HepG2 (cell line): ENCODE data around the gene BICRAL. TPM values are rescaled to one million over a fixed set of nuclear protein-coding genes. Genes with fewer than 3 reads are reported as not detected.

Experiments used
- ADNP ChIP-seq: sonication (generic); formaldehyde crosslinking; IDR thresholded peaks from 2 replicates; pipeline ENCODE4 v1.4.0; 2020; ENCODE audit warnings: missing genetic modification reagents
- AKAP8 ChIP-seq: sonication (generic); formaldehyde crosslinking; IDR thresholded peaks from 2 replicates; pipeline ENCODE4 v1.5.1; 2020; ENCODE audit warnings: mild to moderate bottlenecking, missing genetic modification reagents
- FIP1L1 ChIP-seq: fragments of 200-400 bp; formaldehyde crosslinking; IDR thresholded peaks from 2 replicates; pipeline ENCODE4 v1.6.1; 2018; ENCODE audit warnings: low read depth, mild to moderate bottlenecking, low read length, moderate library complexity, borderline replicate concordance; ENCODE audit not compliant: insufficient read depth
- FOXK2 ChIP-seq: fragments of 450-650 bp; IDR thresholded peaks from 2 replicates; pipeline ENCODE4 v1.6.1; 2016
- GPN1 ChIP-seq: sonication (generic); formaldehyde crosslinking; IDR thresholded peaks from 2 replicates; pipeline ENCODE4 v1.5.1; 2020; ENCODE audit warnings: missing genetic modification reagents, borderline replicate concordance
- GTF2F1 ChIP-seq: fragments of 150-350 bp; IDR thresholded peaks from 2 replicates; pipeline ENCODE4 v1.6.1; 2014; ENCODE audit warnings: low read length
- ISX ChIP-seq: sonication (generic); formaldehyde crosslinking; conservative IDR thresholded peaks from 2 replicates; pipeline ENCODE4 v1.5.0; 2020; ENCODE audit warnings: missing genetic modification reagents
- JUND ChIP-seq: sonication (generic); formaldehyde crosslinking; IDR thresholded peaks from 2 replicates; pipeline ENCODE4 v1.8.0; 2022; ENCODE audit warnings: mild to moderate bottlenecking, missing genetic modification reagents
- KDM5A ChIP-seq: fragments of 200-600 bp; sonication (generic); IDR thresholded peaks from 2 replicates; pipeline ENCODE4 v1.7.0; 2018; ENCODE audit warnings: antibody characterized with exemption, mild to moderate bottlenecking, low read length, borderline replicate concordance
- MEF2D ChIP-seq: sonication (generic); formaldehyde crosslinking; IDR thresholded peaks from 2 replicates; pipeline ENCODE4 v1.5.1; 2020; ENCODE audit warnings: mild to moderate bottlenecking, missing genetic modification reagents
- MTA3 ChIP-seq: sonication (generic); formaldehyde crosslinking; IDR thresholded peaks from 2 replicates; pipeline ENCODE4 v1.4.0; 2020; ENCODE audit warnings: missing genetic modification reagents
- NCOA5 ChIP-seq: sonication (generic); formaldehyde crosslinking; IDR thresholded peaks from 2 replicates; pipeline ENCODE4 v1.4.0; 2020; ENCODE audit warnings: missing genetic modification reagents
- POLR2A ChIP-seq, 2 experiments: IDR thresholded peaks; 2 replicates each; pipeline ENCODE4 v1.6.1; 2011; ENCODE audit warnings: low read depth in 2 of 2, low read length in 2 of 2, mild to moderate bottlenecking in 1 of 2, moderate library complexity in 1 of 2; ENCODE audit not compliant: insufficient read depth in 1 of 2
- PPARG ChIP-seq: conservative IDR thresholded peaks from 2 replicates; pipeline ENCODE4 v1.6.1; 2016; ENCODE audit warnings: missing biosample characterization, missing genetic modification reagents
- RFX3 ChIP-seq: IDR thresholded peaks from 2 replicates; pipeline ENCODE4 v1.6.1; 2016; ENCODE audit warnings: missing biosample characterization, missing genetic modification reagents
- SIX4 ChIP-seq: sonication (generic); formaldehyde crosslinking; IDR thresholded peaks from 2 replicates; pipeline ENCODE4 v1.4.0; 2020; ENCODE audit warnings: missing genetic modification reagents
- SRSF1 ChIP-seq: fragments of 200-400 bp; formaldehyde crosslinking; optimal IDR thresholded peaks from 2 replicates; pipeline ENCODE3; 2017; ENCODE audit warnings: mild to moderate bottlenecking, low read depth, low read length, moderate library complexity
- YEATS4 ChIP-seq: sonication (generic); formaldehyde crosslinking; IDR thresholded peaks from 2 replicates; pipeline ENCODE4 v1.4.0; 2020; ENCODE audit warnings: missing genetic modification reagents, borderline replicate concordance
- ZFP82 ChIP-seq: sonication (generic); formaldehyde crosslinking; IDR thresholded peaks from 2 replicates; pipeline ENCODE4 v1.5.1; 2020; ENCODE audit warnings: mild to moderate bottlenecking, missing genetic modification reagents, borderline replicate concordance
- ZFX ChIP-seq: sonication (generic); formaldehyde crosslinking; IDR thresholded peaks from 2 replicates; pipeline ENCODE4 v1.4.0; 2020; ENCODE audit warnings: mild to moderate bottlenecking, low read depth, missing genetic modification reagents, moderate library complexity
- ZMYM3 ChIP-seq: sonication (generic); formaldehyde crosslinking; IDR thresholded peaks from 2 replicates; pipeline ENCODE4 v1.5.1; 2020; ENCODE audit warnings: mild to moderate bottlenecking, missing genetic modification reagents
- ZNF337 ChIP-seq: sonication (generic); formaldehyde crosslinking; IDR thresholded peaks from 2 replicates; pipeline ENCODE4 v1.5.1; 2020; ENCODE audit warnings: missing genetic modification reagents, low read depth, mild to moderate bottlenecking, borderline replicate concordance
- ZNF367 ChIP-seq: sonication (generic); formaldehyde crosslinking; IDR thresholded peaks from 2 replicates; pipeline ENCODE4 v1.4.0; 2020; ENCODE audit warnings: missing genetic modification reagents, borderline replicate concordance
- ZNF83 ChIP-seq: sonication (generic); formaldehyde crosslinking; IDR thresholded peaks from 2 replicates; pipeline ENCODE4 v1.4.0; 2020; ENCODE audit warnings: missing genetic modification reagents, mild to moderate bottlenecking, borderline replicate concordance
- polyA plus RNA-seq, 8 experiments: library from polyadenylated mRNA; depleted of rRNA in 3 of 8; stranded (reverse) in 7 of 8; unstranded in 1 of 8; fragments of >200 nt; fragmentation: Illumina TruSeq in 4 of 8; extraction: Trizol in 4 of 8; gene quantifications; 2 replicates each; pipeline versions ENCODE4 v1.2.1 to v1.2.3, GENCODE V29; 2011 to 2016; ENCODE audit warnings: low read depth in 4 of 8, missing spikeins in 1 of 8, mixed read lengths in 1 of 8; ENCODE audit not compliant: insufficient read depth in 1 of 8
- total RNA-seq, 5 experiments: library from RNA; depleted of rRNA; stranded (reverse); fragments of >200 nt; fragmentation: Illumina TruSeq; extraction: Trizol; gene quantifications; 2 replicates each; pipeline ENCODE4 v1.2.3, GENCODE V29; 2016; ENCODE audit warnings: low read depth in 1 of 5
- TF ChIP-seq, protein P1 (sequence below): sonication (generic); formaldehyde crosslinking; IDR thresholded peaks from 2 replicates; pipeline ENCODE4 v1.5.0; 2020; ENCODE audit warnings: missing genetic modification reagents, mild to moderate bottlenecking, borderline replicate concordance
- TF ChIP-seq, protein P2 (sequence below): sonication (generic); formaldehyde crosslinking; IDR thresholded peaks from 2 replicates; pipeline ENCODE4 v1.5.0; 2020; ENCODE audit warnings: mild to moderate bottlenecking, low read depth, missing genetic modification reagents, borderline replicate concordance
- TF ChIP-seq, protein P3 (sequence below): sonication (generic); formaldehyde crosslinking; IDR thresholded peaks from 2 replicates; pipeline ENCODE4 v1.9.0; 2022; ENCODE audit warnings: missing genetic modification reagents, mild to moderate bottlenecking, borderline replicate concordance
- TF ChIP-seq, protein P4 (sequence below): IDR thresholded peaks from 2 replicates; pipeline ENCODE4 v1.6.1; 2016; ENCODE audit warnings: low read depth, borderline replicate concordance

Gene BICRAL
- total and polyA plus RNA-seq, 2 of the 13 experiments (the other 11 are each of a cell fraction or from before 2014, with no cell fraction given) = 5.0 to 13.5 TPM

DNA sequence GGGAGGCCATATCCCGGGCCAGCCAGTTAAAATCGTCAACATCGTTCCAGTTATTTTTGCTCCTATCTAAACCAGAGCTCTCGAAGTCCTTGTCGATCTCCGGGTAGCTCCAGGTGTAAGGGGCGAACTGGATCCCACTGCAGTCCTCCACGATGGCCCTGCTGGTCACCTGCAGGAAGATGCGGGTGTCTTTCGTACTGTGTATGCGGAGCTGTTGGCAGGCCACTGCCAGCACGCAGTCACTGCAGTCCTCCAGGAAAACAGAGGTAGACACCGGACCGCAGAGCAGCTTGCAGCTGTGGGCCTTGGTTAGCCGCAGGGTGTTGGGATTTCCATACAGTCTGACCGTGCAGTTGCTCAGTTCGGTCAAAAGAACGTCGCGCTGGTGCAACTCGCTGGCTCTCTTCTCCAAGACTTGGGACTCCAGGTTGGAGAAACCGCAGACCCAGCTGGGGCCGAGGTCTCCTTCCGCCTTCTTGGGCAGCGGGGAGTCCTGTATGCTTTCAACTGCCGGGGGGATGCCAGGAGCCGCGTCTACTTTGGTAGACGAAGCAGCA lies 36.7 kb upstream of the BICRAL start (continued):
- TF ChIP-seq JUND = no peak
- TF ChIP-seq ZNF337 = no peak
- TF ChIP-seq, protein P1, sequence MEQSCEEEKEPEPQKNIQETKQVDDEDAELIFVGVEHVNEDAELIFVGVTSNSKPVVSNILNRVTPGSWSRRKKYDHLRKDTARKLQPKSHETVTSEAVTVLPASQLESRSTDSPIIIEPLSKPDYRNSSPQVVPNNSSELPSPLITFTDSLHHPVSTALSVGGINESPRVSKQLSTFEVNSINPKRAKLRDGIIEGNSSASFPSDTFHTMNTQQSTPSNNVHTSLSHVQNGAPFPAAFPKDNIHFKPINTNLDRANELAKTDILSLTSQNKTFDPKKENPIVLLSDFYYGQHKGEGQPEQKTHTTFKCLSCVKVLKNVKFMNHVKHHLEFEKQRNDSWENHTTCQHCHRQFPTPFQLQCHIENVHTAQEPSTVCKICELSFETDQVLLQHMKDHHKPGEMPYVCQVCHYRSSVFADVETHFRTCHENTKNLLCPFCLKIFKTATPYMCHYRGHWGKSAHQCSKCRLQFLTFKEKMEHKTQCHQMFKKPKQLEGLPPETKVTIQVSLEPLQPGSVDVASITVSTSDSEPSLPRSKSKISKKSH (CRISPR knock-in tag) = peak; percentile 4; the same call in 1 of the 2 replicates
- TF ChIP-seq GTF2F1 = no peak
- no peak for TF ChIP-seq ZMYM3
- no peak for TF ChIP-seq FIP1L1
- TF ChIP-seq SRSF1 = no peak
- no peak for TF ChIP-seq FOXK2
- TF ChIP-seq MTA3 = no peak
- TF ChIP-seq AKAP8 (CRISPR knock-in tag) = no peak
- no peak; the same call in 1 of the 2 replicates for TF ChIP-seq ZFX
- no peak for TF ChIP-seq PPARG (CRISPR knock-in tag)
- no peak for TF ChIP-seq SIX4 (CRISPR knock-in tag)
- TF ChIP-seq, protein P2, sequence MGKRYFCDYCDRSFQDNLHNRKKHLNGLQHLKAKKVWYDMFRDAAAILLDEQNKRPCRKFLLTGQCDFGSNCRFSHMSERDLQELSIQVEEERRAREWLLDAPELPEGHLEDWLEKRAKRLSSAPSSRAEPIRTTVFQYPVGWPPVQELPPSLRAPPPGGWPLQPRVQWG (CRISPR knock-in tag) = no peak
- no peak for TF ChIP-seq RFX3 (CRISPR knock-in tag)
- TF ChIP-seq YEATS4 (CRISPR knock-in tag) = no peak
- no peak for TF ChIP-seq ZNF367 (CRISPR knock-in tag)
- TF ChIP-seq, protein P3, sequence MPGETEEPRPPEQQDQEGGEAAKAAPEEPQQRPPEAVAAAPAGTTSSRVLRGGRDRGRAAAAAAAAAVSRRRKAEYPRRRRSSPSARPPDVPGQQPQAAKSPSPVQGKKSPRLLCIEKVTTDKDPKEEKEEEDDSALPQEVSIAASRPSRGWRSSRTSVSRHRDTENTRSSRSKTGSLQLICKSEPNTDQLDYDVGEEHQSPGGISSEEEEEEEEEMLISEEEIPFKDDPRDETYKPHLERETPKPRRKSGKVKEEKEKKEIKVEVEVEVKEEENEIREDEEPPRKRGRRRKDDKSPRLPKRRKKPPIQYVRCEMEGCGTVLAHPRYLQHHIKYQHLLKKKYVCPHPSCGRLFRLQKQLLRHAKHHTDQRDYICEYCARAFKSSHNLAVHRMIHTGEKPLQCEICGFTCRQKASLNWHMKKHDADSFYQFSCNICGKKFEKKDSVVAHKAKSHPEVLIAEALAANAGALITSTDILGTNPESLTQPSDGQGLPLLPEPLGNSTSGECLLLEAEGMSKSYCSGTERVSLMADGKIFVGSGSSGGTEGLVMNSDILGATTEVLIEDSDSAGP (CRISPR knock-in tag) = no peak
- TF ChIP-seq MEF2D (CRISPR knock-in tag) = no peak
- TF ChIP-seq KDM5A = no peak
- no peak for TF ChIP-seq ADNP
- TF ChIP-seq, protein P4, sequence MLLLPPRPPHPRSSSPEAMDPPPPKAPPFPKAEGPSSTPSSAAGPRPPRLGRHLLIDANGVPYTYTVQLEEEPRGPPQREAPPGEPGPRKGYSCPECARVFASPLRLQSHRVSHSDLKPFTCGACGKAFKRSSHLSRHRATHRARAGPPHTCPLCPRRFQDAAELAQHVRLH (CRISPR knock-in tag) = no peak
- TF ChIP-seq ISX (CRISPR knock-in tag) = no peak
- no peak for TF ChIP-seq NCOA5
- no peak for TF ChIP-seq ZNF83 (CRISPR knock-in tag)
- no peak; a peak in 1 of 4 replicates for TF ChIP-seq POLR2A (IDR thresholded peaks at IDR 0.05; ENCODE audit: insufficient read depth in 1 of 2, low read depth in 2 of 2, low read length in 2 of 2)
- 0 out of 2 replicates have a peak, but pooled peaks have one; percentile 32 for TF ChIP-seq GPN1 (CRISPR knock-in tag)
- no peak for TF ChIP-seq ZFP82 (CRISPR knock-in tag)
